Esophagus muscularis mucosa (tissue), 3 donors: ENCODE results near the gene BICC1.

Source experiments
- CTCF ChIP-seq, 3 experiments: fragments of 200-600 bp in 2 of 3; fragments of 450-650 bp in 1 of 3; sonication (generic) in 2 of 3; IDR thresholded peaks; one replicate each; pipeline ENCODE4 v1.5.1; 2017 to 2019; ENCODE audit warnings: antibody characterized with exemption in 3 of 3, mild to moderate bottlenecking in 2 of 3, moderate library complexity in 1 of 3
- POLR2A ChIP-seq: fragments of 450-650 bp; IDR thresholded peaks from one replicate; pipeline ENCODE4 v1.6.1; 2017; ENCODE audit warnings: antibody characterized with exemption, moderate library complexity, mild to moderate bottlenecking, low read depth
- POLR2AphosphoS5 ChIP-seq, 2 donors: sonication (generic); formaldehyde crosslinking; IDR thresholded peaks; one replicate each; pipeline ENCODE4 v1.6.1; 2017; ENCODE audit warnings: antibody characterized with exemption in 2 of 2

GRCh38 chr10:58648131-58648530 lies 135.5 kb downstream of the BICC1 start:
- no peak for TF ChIP-seq POLR2A
- TF ChIP-seq CTCF (IDR thresholded peaks at IDR 0.05): no peak
- TF ChIP-seq POLR2AphosphoS5 (IDR thresholded peaks at IDR 0.05): no peak
